Uterus (tissue), 4 donors: Measurements from ENCODE around the gene SLC66A1. TPM values are rescaled to one million over a fixed set of nuclear protein-coding genes. Genes with fewer than 3 reads are reported as not detected.
A peak's percentile ranks its signal among the peaks of the same experiment; 100 is the strongest.

Source experiments
- DNase-seq, 2 donors: peaks; one replicate each; pipeline ENCODE4 v3.0.0-alpha.2; 2019 to 2020
- H3K27ac ChIP-seq, 2 donors: fragments of 200-600 bp; sonication (generic); 1 replicate in 1 of 2; 2 replicates in 1 of 2; pipeline ENCODE4 v1.5.1; 2016 to 2018
- H3K27me3 ChIP-seq, 2 donors: fragments of 200-600 bp; sonication (generic); one replicate each; pipeline ENCODE4 v1.5.1; 2018 to 2019; ENCODE audit warnings: control low read depth in 1 of 2
- H3K36me3 ChIP-seq, 2 donors: fragments of 200-600 bp; sonication (generic); one replicate each; pipeline ENCODE4 v1.5.1; 2019; ENCODE audit warnings: control low read depth in 1 of 2
- H3K4me1 ChIP-seq, 2 donors: fragments of 200-600 bp; sonication (generic); one replicate each; pipeline ENCODE4 v1.5.1; 2018 to 2019; ENCODE audit warnings: control low read depth in 1 of 2
- H3K4me3 ChIP-seq, 2 donors: fragments of 200-600 bp; sonication (generic); 1 replicate in 1 of 2; 2 replicates in 1 of 2; pipeline ENCODE4 v1.5.1; 2018 to 2019; ENCODE audit warnings: mild to moderate bottlenecking in 1 of 2
- H3K9me3 ChIP-seq, 2 donors: fragments of 200-600 bp; sonication (generic); one replicate each; pipeline ENCODE4 v1.5.1; 2019; ENCODE audit warnings: control low read depth in 1 of 2
- CTCF ChIP-seq, 4 experiments: fragments of 200-600 bp in 2 of 4; fragments of 450-650 bp in 2 of 4; sonication (generic) in 2 of 4; IDR thresholded peaks; one replicate each; pipeline ENCODE4 v1.5.1; 2016 to 2019; ENCODE audit warnings: antibody characterized with exemption in 4 of 4, mild to moderate bottlenecking in 2 of 4, moderate library complexity in 1 of 4
- POLR2A ChIP-seq, 2 donors: fragments of 450-650 bp; IDR thresholded peaks; one replicate each; pipeline ENCODE4 v1.6.1; 2016; ENCODE audit warnings: antibody characterized with exemption in 2 of 2, mild to moderate bottlenecking in 1 of 2, moderate library complexity in 1 of 2
- intact Hi-C: fragments of 100-400 bp; cut with DNase I; formaldehyde crosslinking; loops from one replicate; pipeline ENCODE4 v1.15.1; 2023; ENCODE audit warnings: low total_unique reads
- total RNA-seq, 4 donors: library from RNA; depleted of rRNA in 3 of 4; stranded (reverse); fragments of >200 nt in 3 of 4; gene quantifications; one replicate each; pipeline versions ENCODE4 v1.1.0 to v1.2.4, GENCODE V29; 2014 to 2023
- donor health status: DM: yes; HTN: yes; CAD: no.

SLC66A1 gene
- total RNA-seq, 4 donors from 2014 or later: 0.88 to 18.1 (median 8.2) TPM

DNA sequence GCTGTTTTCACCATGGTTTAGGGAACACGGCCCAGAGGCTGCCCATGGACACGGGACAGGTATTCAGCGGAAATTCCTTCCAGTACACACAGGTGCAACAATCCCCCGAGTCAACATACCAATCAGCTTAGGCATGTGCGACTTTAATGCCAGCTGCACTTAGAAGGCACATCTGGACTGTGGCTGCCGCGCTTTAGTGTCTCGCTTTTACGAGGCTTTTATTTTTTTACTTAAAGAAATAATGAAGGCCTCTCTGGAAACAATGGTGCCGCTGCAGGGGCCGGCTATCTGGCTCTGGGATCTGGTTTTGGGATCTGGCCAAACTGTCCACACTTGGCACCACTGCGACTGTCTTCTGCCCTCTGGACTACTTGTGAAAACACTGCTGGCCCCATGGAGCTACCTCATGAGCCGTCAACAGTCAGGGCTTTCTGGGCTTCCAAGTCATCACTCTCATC lies 55.5 kb downstream of the SLC66A1 start:
- Histone ChIP-seq H3K4me1 (peaks cover 5 to 8% of the 10 kb centered on the region in 2 donors), H3K36me3 (no peaks in the 10 kb centered on the region), H3K9me3 (no peaks in the 10 kb centered on the region), H3K27me3 (no peaks in the 10 kb centered on the region), H3K27ac (no peak overlapping the region), H3K4me3 (no peak overlapping the region)
- intact Hi-C loops: no loop called here
- DNase-seq: no peak
- TF ChIP-seq POLR2A (IDR thresholded peaks at IDR 0.05) (no peak), CTCF (IDR thresholded peaks at IDR 0.05) (no peak)

- no peaks in the 10 kb centered on the region for H3K27me3 ChIP-seq
- intact Hi-C loops: no loop called here
- H3K36me3 ChIP-seq: no peaks in the 10 kb centered on the region
Measured at GRCh38 chr1:19368050-19368449, 55.9 kb downstream of the SLC66A1 start.

DNA sequence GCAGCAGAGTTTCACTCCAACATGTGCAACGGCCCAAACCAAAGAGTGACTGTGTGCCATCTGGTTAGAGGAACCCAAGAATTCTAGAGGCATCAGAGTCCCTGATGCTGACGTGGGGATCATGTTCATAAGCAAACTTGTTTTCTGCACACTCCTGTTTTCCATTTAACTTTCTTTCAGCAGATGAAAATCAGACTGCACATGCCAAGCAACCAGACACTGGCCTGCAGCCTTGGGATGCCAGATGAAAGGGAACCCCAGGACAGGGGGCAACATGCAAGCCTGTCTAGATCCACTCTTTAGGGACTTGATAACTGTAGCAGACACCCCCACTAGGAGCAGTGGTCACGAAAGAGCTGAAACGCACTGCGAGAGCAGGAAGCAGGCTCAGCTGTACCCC lies 56.8 kb downstream of the SLC66A1 start:
- H3K4me3 ChIP-seq: no peak overlapping the region
- TF ChIP-seq CTCF (IDR thresholded peaks at IDR 0.05) (no peak), POLR2A (IDR thresholded peaks at IDR 0.05) (no peak)

More at GRCh38 chr1:19368050-19368449, 55.9 kb downstream of the SLC66A1 start:
- Histone ChIP-seq H3K4me3 (no peak overlapping the region), H3K27ac (no peak overlapping the region), H3K9me3 (no peaks in the 10 kb centered on the region), H3K4me1 (peaks cover 5 to 8% of the 10 kb centered on the region in 2 donors)
- TF ChIP-seq POLR2A (IDR thresholded peaks at IDR 0.05): no peak
- TF ChIP-seq CTCF (IDR thresholded peaks at IDR 0.05): no peak
- no peak for DNase-seq

GRCh38 chr1:19369396-19370090 lies 57.4 kb downstream of the SLC66A1 start:
- Histone ChIP-seq H3K27me3 (no peaks in the 10 kb centered on the region), H3K36me3 (no peaks in the 10 kb centered on the region), H3K4me1 (peaks cover 8 to 10% of the 10 kb centered on the region in 2 donors), H3K27ac (peak overlapping the region in 1 of 2 donors; percentile 15), H3K9me3 (no peaks in the 10 kb centered on the region), H3K4me3 (no peak overlapping the region)
- DNase-seq: no peak
- intact Hi-C loops: no loop called here
- no peak for TF ChIP-seq POLR2A (IDR thresholded peaks at IDR 0.05)
- TF ChIP-seq CTCF (IDR thresholded peaks at IDR 0.05): no peak

More for the DNA sequence above, 56.8 kb downstream of the SLC66A1 start:
- Histone ChIP-seq H3K27me3 (no peaks in the 10 kb centered on the region), H3K9me3 (no peaks in the 10 kb centered on the region), H3K4me1 (peaks cover 6 to 8% of the 10 kb centered on the region in 2 donors), H3K36me3 (no peaks in the 10 kb centered on the region), H3K27ac (no peak overlapping the region)
- DNase-seq: no peak
- intact Hi-C loops: no loop called here

DNA sequence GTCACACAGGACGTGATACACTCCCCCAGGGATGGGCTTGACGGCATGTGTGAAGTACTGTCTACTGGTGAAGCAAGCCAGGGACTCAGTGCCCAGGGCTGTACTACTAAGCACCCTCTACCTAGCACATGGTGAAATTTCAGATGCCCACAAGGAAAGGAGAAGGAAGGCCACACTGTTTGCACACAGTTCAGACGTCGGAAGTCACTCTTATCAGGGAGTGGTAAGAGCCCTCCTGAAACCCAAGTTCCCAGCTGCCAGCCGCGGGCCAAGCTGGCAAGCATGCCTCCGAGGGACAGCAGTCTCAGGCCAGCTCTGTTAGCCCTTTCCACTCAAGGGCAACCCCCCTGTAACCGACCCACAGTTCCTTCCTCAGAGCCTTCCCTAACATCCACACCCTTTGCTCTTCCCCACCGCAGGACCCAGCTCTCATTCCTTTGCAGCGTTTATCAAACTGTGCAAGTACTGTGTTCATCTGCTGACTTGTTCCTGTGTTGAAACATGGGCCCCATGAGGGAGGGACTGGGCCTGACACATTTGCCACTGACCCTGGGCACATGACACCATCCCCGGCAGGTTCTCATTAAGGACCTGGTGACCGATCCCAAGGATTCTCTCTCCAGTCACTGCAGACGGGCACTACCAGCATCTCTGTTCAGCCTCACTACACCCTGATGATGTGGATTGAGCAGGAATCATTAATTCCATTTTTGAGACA lies 58.5 kb downstream of the SLC66A1 start:
- no peak overlapping the region for H3K27ac ChIP-seq
- H3K27me3 ChIP-seq: no peaks in the 10 kb centered on the region

More for the DNA sequence above, 58.5 kb downstream of the SLC66A1 start:
- no peak for DNase-seq
- no peaks in the 10 kb centered on the region for H3K36me3 ChIP-seq
- intact Hi-C loops: no loop called here
- no peak overlapping the region for H3K4me3 ChIP-seq
- H3K9me3 ChIP-seq: no peaks in the 10 kb centered on the region
- TF ChIP-seq CTCF (IDR thresholded peaks at IDR 0.05): no peak
- TF ChIP-seq POLR2A (IDR thresholded peaks at IDR 0.05): no peak
- peaks cover 8 to 10% of the 10 kb centered on the region in 2 donors for H3K4me1 ChIP-seq
